D721Med (cell line): ENCODE measurements around the gene S100A11.

Experiments
- DNase-seq: peaks from one replicate; pipeline ENCODE4 v3.0.0; 2011; ENCODE audit warnings: low spot score; ENCODE audit not compliant: insufficient read length
- FAIRE-seq: peaks from 2 replicates; lab custom pipeline; 2011; peaks lifted over from hg19 to GRCh38; lab: Jason Lieb, UNC
- TF ChIP-seq, protein P1 (sequence below): IDR thresholded peaks from 2 replicates; pipeline ENCODE4 v1.5.1; 2012; ENCODE audit warnings: mild to moderate bottlenecking, control low read depth; ENCODE audit not compliant: insufficient read depth; ENCODE audit errors: missing control alignments

The S100A11 gene

DNA sequence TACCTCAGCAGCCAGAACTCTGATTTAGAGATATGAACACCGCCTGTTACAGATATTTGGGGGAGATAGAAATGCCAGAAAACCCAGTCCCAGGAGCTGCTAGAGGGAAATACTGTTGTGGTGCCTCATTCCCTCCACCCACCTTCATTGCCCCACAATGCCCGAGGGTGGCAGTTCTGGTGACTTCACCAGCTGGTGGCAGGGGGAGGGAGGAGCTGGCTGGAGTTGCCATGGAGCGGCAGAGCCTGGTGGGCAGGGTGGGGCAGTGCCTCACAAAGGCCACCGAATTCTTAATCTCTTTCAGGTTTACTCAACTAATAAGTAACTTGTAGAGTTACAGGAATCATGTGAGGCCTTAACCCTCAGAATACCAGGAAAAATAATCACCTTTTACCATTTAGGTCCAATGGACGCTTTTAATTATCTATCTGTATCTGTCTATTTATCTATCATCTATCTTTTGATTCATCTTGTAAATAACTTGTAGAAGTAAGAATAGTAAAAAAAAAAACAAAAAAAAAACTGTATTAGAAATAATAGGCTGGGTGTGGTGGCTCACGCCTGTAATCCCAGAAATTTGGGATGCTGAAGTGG lies 11.7 kb upstream of the S100A11 start:
- FAIRE-seq (no peak), DNase-seq (no peak)
- TF ChIP-seq, protein P1, sequence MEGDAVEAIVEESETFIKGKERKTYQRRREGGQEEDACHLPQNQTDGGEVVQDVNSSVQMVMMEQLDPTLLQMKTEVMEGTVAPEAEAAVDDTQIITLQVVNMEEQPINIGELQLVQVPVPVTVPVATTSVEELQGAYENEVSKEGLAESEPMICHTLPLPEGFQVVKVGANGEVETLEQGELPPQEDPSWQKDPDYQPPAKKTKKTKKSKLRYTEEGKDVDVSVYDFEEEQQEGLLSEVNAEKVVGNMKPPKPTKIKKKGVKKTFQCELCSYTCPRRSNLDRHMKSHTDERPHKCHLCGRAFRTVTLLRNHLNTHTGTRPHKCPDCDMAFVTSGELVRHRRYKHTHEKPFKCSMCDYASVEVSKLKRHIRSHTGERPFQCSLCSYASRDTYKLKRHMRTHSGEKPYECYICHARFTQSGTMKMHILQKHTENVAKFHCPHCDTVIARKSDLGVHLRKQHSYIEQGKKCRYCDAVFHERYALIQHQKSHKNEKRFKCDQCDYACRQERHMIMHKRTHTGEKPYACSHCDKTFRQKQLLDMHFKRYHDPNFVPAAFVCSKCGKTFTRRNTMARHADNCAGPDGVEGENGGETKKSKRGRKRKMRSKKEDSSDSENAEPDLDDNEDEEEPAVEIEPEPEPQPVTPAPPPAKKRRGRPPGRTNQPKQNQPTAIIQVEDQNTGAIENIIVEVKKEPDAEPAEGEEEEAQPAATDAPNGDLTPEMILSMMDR = no peak

DNA sequence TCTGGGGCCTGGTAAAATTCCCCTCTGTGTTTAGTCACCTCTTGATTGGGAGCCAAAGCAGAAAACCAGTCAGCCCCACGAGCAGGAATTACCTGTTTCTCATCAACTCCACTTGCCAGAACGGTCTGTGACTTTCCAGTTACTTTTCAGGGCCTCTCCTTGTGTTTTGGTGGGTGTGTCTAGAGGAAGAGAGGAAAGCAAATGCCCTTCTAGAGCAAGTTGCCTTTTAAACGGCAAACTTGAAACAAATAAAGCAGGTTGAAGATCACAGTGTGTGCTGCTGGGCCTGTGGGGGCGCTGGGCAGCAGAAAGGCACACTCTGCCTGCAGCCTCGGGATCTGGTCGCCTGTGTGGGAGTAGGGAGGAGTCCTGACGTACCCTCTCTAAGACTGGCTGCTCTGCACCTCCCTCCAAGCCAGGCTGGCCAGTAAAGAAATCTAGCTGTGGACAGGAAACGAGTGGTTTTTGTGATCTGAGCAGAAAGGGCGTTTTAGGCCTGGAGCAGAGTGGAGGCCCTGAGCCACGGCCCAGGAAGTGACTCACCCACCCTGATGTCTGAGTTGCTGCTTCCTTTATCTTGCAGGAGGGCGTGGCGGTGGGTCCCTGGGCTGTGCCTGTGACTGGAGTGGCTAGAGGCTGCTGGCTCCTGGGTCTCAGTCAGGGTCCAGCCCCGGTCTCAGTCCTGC lies 11.1 kb upstream of the S100A11 start:
- DNase-seq (no peak), FAIRE-seq (no peak)
- TF ChIP-seq, protein P1 = peak; percentile 19

DNA sequence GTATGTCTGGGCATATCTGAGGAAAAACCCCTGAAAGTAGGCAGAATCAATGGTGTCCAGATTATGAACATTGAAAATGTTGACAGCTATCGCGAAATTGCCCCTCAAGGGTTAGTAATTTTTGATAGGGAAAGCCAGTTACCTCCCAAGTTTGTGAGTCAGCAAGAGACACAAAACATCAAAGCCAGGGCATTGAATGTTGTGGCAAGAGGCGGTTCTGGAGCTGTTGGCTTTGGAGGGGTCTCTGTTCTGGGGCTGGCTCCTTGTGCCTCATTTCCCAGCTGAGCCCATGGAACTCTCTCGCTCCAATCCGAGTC lies 10.6 kb upstream of the S100A11 start:
- no peak for FAIRE-seq
- DNase-seq = no peak
- TF ChIP-seq, protein P1 = no peak

DNA sequence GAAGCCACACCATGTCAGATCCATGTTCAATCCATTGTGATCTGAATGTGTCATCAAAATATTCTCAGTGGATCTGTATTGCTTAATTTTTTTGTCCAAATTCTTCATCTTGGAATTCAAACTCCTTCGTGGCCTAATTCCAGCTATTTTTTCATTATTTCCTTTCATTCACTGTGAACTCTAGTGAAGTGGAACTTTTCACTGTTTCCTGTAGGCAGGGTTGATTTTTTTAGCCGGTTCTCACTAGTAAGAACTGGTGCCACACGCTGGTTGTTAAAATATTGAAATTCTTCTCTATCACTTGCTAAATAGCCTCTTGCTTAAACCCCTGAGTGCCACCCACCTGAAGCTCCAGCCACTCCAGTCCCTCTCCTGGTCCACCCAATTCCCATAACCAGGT lies 7.6 kb upstream of the S100A11 start:
- DNase-seq (no peak), FAIRE-seq (no peak)
- TF ChIP-seq, protein P1 = no peak

DNA sequence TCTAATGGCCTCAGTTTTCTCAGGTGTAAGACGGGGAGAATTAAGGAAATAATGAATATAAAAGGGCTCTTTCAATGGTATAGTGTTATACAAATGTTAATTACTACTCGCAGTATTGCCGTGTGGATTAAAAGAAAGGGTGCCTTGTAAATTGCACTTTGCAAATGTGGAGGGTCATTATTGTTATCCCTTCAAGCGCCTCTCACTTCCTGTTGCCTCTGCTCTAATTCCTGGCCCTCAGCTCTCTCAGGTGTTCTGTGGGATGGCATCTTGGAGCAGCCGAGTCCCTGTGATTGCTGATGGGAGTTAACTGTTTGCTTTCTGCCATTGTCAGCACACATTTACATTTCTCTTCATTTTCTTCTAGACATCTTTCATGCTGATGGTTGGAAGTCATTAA lies 7.1 kb upstream of the S100A11 start:
- FAIRE-seq (no peak), DNase-seq (no peak)
- TF ChIP-seq, protein P1 = no peak

DNA sequence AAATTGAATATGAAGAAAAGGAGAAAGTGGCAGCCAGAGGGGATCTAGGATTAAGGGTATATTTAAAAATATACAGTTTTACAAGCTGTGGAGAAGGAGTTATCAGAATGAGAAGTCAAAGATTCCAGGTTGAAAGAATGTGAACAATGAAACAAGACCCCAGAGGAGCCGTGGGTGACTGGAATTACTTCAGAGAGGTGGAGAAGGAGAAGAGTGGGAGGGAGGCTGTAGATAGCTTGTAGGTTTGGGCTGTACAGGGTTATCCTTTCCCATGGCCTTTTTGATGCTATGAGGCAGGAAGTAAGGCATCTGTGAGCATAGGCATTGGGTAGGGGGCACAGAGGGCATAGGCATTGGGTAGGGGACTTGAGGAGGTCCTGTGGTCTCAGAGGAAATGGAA lies 5.2 kb upstream of the S100A11 start:
- FAIRE-seq (no peak), DNase-seq (no peak)
- TF ChIP-seq, protein P1 = no peak

DNA sequence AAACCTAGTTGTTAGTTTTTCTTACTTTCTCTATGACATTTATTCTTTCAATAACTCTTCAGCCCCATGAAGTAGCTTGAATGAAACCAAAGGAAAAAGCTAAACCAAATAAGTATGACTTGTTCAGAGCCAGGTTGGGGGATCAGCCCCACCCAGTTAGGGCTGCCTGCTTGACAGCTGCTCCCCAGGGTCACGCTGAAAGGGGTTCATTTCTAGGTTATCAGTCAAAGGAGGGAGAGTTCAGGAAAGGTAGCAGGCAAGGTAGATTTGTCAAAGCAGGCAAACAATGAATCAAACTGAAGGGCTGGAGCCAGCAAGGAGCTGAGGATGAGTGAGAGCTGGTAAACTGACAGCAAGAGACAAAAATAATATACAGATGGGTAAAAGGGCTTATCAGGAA lies 3.1 kb upstream of the S100A11 start:
- TF ChIP-seq, protein P1 = no peak
- no peak for FAIRE-seq
- DNase-seq = no peak
